PFSK-1 (cell line): ENCODE results near the gene FBLN5.

ENCODE experiments used
- FOXP2 ChIP-seq: optimal IDR thresholded peaks from 2 replicates; pipeline ENCODE3; 2011; ENCODE audit warnings: borderline replicate concordance, control low read depth, inconsistent platforms; ENCODE audit not compliant: insufficient read depth; ENCODE audit errors: extremely low read length, extremely low read depth
- POLR2AphosphoS5 ChIP-seq: IDR thresholded peaks from 2 replicates; pipeline ENCODE4 v1.6.1; 2012; ENCODE audit warnings: low read depth, mild to moderate bottlenecking, control low read depth, low read length, moderate library complexity
- SIN3A ChIP-seq: IDR thresholded peaks from 2 replicates; pipeline ENCODE4 v1.6.1; 2012; ENCODE audit warnings: mild to moderate bottlenecking, low read length, moderate library complexity, borderline replicate concordance; ENCODE audit not compliant: insufficient read depth
- TAF1 ChIP-seq: IDR thresholded peaks from 2 replicates; pipeline ENCODE4 v1.6.1; 2012; ENCODE audit warnings: low read length, control low read depth, borderline replicate concordance; ENCODE audit not compliant: insufficient read depth
- TF ChIP-seq, protein P1 (sequence below), 2 experiments: IDR thresholded peaks; 2 replicates each; pipeline versions ENCODE4 v1.6.1 to v1.8.0; 2011 to 2012; ENCODE audit warnings: low read depth in 2 of 2, low read length in 2 of 2, control low read depth in 1 of 2, inconsistent platforms in 1 of 2, mild to moderate bottlenecking in 1 of 2, moderate library complexity in 1 of 2; ENCODE audit not compliant: insufficient read depth in 1 of 2

The FBLN5 gene

GRCh38 chr14:91847693-91848092, 99.8 kb downstream of the FBLN5 start:
- TF ChIP-seq SIN3A (no peak), FOXP2 (no peak), POLR2AphosphoS5 (no peak), TAF1 (no peak)
- TF ChIP-seq, protein P1, sequence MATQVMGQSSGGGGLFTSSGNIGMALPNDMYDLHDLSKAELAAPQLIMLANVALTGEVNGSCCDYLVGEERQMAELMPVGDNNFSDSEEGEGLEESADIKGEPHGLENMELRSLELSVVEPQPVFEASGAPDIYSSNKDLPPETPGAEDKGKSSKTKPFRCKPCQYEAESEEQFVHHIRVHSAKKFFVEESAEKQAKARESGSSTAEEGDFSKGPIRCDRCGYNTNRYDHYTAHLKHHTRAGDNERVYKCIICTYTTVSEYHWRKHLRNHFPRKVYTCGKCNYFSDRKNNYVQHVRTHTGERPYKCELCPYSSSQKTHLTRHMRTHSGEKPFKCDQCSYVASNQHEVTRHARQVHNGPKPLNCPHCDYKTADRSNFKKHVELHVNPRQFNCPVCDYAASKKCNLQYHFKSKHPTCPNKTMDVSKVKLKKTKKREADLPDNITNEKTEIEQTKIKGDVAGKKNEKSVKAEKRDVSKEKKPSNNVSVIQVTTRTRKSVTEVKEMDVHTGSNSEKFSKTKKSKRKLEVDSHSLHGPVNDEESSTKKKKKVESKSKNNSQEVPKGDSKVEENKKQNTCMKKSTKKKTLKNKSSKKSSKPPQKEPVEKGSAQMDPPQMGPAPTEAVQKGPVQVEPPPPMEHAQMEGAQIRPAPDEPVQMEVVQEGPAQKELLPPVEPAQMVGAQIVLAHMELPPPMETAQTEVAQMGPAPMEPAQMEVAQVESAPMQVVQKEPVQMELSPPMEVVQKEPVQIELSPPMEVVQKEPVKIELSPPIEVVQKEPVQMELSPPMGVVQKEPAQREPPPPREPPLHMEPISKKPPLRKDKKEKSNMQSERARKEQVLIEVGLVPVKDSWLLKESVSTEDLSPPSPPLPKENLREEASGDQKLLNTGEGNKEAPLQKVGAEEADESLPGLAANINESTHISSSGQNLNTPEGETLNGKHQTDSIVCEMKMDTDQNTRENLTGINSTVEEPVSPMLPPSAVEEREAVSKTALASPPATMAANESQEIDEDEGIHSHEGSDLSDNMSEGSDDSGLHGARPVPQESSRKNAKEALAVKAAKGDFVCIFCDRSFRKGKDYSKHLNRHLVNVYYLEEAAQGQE (IDR thresholded peaks at IDR 0.05; ENCODE audit: insufficient read depth in 1 of 2, low read depth in 2 of 2, low read length in 2 of 2) = no peak

DNA sequence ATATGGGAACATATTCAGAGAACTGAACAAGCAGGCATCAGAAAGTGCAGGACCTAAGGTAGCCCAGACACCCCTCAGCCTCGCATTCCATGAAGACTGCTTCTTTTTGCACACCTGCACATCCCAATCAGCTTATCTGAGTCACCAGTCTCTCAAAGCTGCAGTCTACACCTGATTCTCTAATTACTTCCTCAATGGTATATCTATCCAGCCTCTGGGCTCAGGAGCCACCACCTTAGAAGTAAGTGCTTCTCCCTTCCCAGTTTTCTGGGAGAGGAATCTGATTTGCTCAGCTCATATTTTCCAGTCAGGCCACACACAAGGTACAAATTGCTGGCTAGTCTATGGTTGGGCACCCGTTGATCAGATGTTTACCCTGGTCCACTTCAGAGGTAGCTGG, 101.8 kb downstream of the FBLN5 start:
- TF ChIP-seq, protein P1 (IDR thresholded peaks at IDR 0.05; ENCODE audit: insufficient read depth in 1 of 2, low read depth in 2 of 2, low read length in 2 of 2) = no peak
- TF ChIP-seq POLR2AphosphoS5 = no peak

DNA sequence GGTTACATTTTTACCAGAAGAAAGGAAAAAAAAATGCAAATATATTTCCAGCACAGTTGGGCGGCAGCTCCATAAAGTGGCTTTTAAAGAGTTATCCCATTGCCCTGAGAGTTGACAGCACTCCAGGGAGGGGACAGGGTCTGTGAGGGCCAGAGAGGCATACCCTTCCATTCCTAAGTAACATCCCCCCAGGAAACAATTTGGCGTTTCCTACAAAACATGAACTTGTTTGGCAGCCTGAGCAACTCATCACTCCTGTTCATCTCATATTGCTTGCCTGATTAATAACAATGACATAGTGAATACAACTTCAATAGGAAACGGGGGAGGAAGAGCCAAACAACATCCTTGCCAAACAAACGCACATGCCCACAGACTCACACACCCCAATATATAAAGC, 103.5 kb downstream of the FBLN5 start:
- TF ChIP-seq SIN3A (no peak), FOXP2 (no peak), TAF1 (no peak), POLR2AphosphoS5 (no peak)
- TF ChIP-seq, protein P1 (IDR thresholded peaks at IDR 0.05; ENCODE audit: insufficient read depth in 1 of 2, low read depth in 2 of 2, low read length in 2 of 2) = no peak

GRCh38 chr14:91843437-91843836, 104.1 kb downstream of the FBLN5 start:
- TF ChIP-seq POLR2AphosphoS5 = no peak
- TF ChIP-seq TAF1 = no peak
- TF ChIP-seq, protein P1 (IDR thresholded peaks at IDR 0.05; ENCODE audit: insufficient read depth in 1 of 2, low read depth in 2 of 2, low read length in 2 of 2) = no peak
- TF ChIP-seq SIN3A = no peak
- TF ChIP-seq FOXP2 = no peak

GRCh38 chr14:91841065-91841464, 106.4 kb downstream of the FBLN5 start:
- no peak for TF ChIP-seq FOXP2
- TF ChIP-seq, protein P1 (IDR thresholded peaks at IDR 0.05; ENCODE audit: insufficient read depth in 1 of 2, low read depth in 2 of 2, low read length in 2 of 2) = no peak
- TF ChIP-seq POLR2AphosphoS5 = no peak
- TF ChIP-seq SIN3A = no peak
- no peak for TF ChIP-seq TAF1
